ENCODE data around the gene RIMS4. TPM values are rescaled to one million over a fixed set of nuclear protein-coding genes. Genes with fewer than 3 reads are reported as not detected.

The RIMS4 gene
- total RNA-seq, 1 experiment from 2014 or later = 16.3 TPM

DNA sequence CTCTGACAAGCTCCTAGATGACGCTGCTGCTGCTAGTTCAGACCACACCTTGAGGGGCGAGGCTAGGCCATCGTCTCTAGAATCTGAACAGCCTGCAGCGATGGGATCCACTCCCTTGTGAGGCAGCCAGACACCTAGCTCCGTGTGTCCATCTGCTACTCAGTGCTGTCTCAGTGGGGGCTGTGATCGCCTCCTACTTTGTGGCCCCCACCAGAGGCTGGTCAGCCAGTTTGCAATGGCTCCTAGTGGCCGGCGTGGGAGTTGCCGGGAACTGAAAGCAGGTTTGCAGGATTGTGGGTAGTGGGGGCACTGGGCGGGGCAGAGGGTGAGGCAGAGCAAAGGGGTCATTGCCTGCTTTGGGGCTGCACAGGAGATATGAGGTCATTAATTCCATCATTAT is 92.4 kb downstream of the RIMS4 start:
- H4K20me1 ChIP-seq (ENCODE audit: control insufficient read depth, insufficient read depth, insufficient read length) = no peaks in the 10 kb centered on the region
- H3K14ac ChIP-seq (ENCODE audit: insufficient read depth, low read length) = 0 out of 2 replicates have a peak overlapping the region, but pooled peaks have one; percentile 77
- H3T11ph ChIP-seq (ENCODE audit: low read length) = no peak overlapping the region
- no peaks in the 10 kb centered on the region for H3K79me1 ChIP-seq (ENCODE audit: insufficient read depth, low read depth, low read length, poor library complexity, severe bottlenecking)
- Mint-ChIP-seq H3K27me3 (ENCODE audit: low read depth) (no peaks in the 10 kb centered on the region), H3K27ac (no peak overlapping the region), H3K4me3 (no peak overlapping the region), H3K36me3 (ENCODE audit: insufficient read depth in 1 of 3, low read depth in 3 of 3) (no peaks in the 10 kb centered on the region), H3K9me3 (no peaks in the 10 kb centered on the region), H3K4me1 (peaks cover 3 to 4% of the 10 kb centered on the region in 2 experiments)
- H3K9me3 ChIP-seq (ENCODE audit: control insufficient read depth, low read depth, low read length) = no peaks in the 10 kb centered on the region
- no peaks in the 10 kb centered on the region for H3K4me1 ChIP-seq (ENCODE audit: insufficient read depth, low read length)
- no peak overlapping the region for H3K4me2 ChIP-seq (ENCODE audit: insufficient read depth, insufficient read length, low read length)
- H4K8ac ChIP-seq (replicated peaks; ENCODE audit: insufficient read length, low read depth, low read length) = no peak overlapping the region
- H3K79me2 ChIP-seq (ENCODE audit: insufficient read depth, low read length) = no peaks in the 10 kb centered on the region
- no peaks in the 10 kb centered on the region for H3K27me3 ChIP-seq (ENCODE audit: insufficient read depth, low read length)
- no peak overlapping the region for H2BK12ac ChIP-seq (ENCODE audit: insufficient read length, low read depth, low read length)
- no peak overlapping the region for H4K5ac ChIP-seq (ENCODE audit: insufficient read length, low read depth, low read length)
- H3K9ac ChIP-seq (ENCODE audit: extremely low read depth, insufficient read length, low read length) = no peak overlapping the region
- H3K23ac ChIP-seq (ENCODE audit: insufficient read length, low read depth, low read length) = no peak overlapping the region
- no peak overlapping the region for H3K56ac ChIP-seq (ENCODE audit: insufficient read length, low read depth, low read length)
- H2BK120ac ChIP-seq (ENCODE audit: low read depth, low read length, poor library complexity, severe bottlenecking) = no peak overlapping the region
- no peak overlapping the region for H2BK5ac ChIP-seq (ENCODE audit: insufficient read length, low read length)
- no peak overlapping the region for H3K18ac ChIP-seq (ENCODE audit: insufficient read length, low read depth, low read length)
- no peak overlapping the region for H3K27ac ChIP-seq (ENCODE audit: insufficient read length, low read depth, low read length)
- TF ChIP-seq CTCF (conservative IDR thresholded peaks at IDR 0.05) = peak; percentile 69
- H2BK15ac ChIP-seq (ENCODE audit: low read depth, low read length) = no peak overlapping the region
- no peak overlapping the region for H2AK5ac ChIP-seq (ENCODE audit: insufficient read length, low read length)
- no peak overlapping the region for H4K91ac ChIP-seq (ENCODE audit: insufficient read length, low read depth, low read length)
- no CpG with 5 or more reads among the region's 10 CpGs for WGBS (ENCODE audit: extremely low coverage, insufficient read length, low lambda C conversion rate)
- peak; percentile 63 for DNase-seq
- H3K4ac ChIP-seq (ENCODE audit: low read depth, low read length) = no peak overlapping the region
- H2BK20ac ChIP-seq (ENCODE audit: low read depth, low read length, poor library complexity, severe bottlenecking) = no peak overlapping the region
- no peak overlapping the region for H2AFZ ChIP-seq (ENCODE audit: low read length)
- H3K23me2 ChIP-seq (ENCODE audit: insufficient read length, low read depth, low read length, poor library complexity, severe bottlenecking) = no peaks in the 10 kb centered on the region

Measured in H9 (cell line).